HEK293 (cell line): ENCODE data around the gene SYNGR1.

Experiments
- CTCF ChIA-PET: fragments of 350-600 bp; formaldehyde crosslinking; extraction: SDS; loops from one replicate; lab custom pipeline; 2021; ENCODE audit warnings: antibody characterized with exemption; lab: Yijun Ruan, JAX
- POLR2A ChIA-PET: fragments of 300-600 bp; formaldehyde crosslinking; extraction: SDS; loops from one replicate; lab custom pipeline; 2020; ENCODE audit warnings: antibody characterized with exemption, inconsistent platforms; lab: Yijun Ruan, JAX
- H3K27ac ChIP-seq: fragments of 200-500 bp; sonication (Bioruptor generic); 2 replicates; pipeline ENCODE4 v1.5.1; 2014; ENCODE audit warnings: low read depth, low read length, control low read depth, inconsistent platforms; ENCODE audit errors: extremely low read depth
- H3K36me3 ChIP-seq, 2 experiments: fragments of 200-500 bp in 1 of 2; sonication (Bioruptor generic) in 1 of 2; 1 replicate in 1 of 2; 2 replicates in 1 of 2; pipeline ENCODE4 v1.5.1; 2014 to 2017; ENCODE audit warnings: inconsistent platforms in 2 of 2, low read length in 2 of 2; ENCODE audit not compliant: control insufficient read depth in 2 of 2, insufficient read depth in 1 of 2
- H3K4me1 ChIP-seq: fragments of 200-500 bp; sonication (Bioruptor generic); 2 replicates; pipeline ENCODE4 v1.5.1; 2014; ENCODE audit warnings: mild to moderate bottlenecking, low read length, inconsistent platforms; ENCODE audit not compliant: control insufficient read depth, insufficient read depth
- H3K4me3 ChIP-seq: 2 replicates; pipeline ENCODE4 v1.5.1; 2011; ENCODE audit warnings: low read depth, mild to moderate bottlenecking, control low read depth, low read length, moderate library complexity
- H3K9me3 ChIP-seq: fragments of 200-500 bp; sonication (Bioruptor generic); 2 replicates; pipeline ENCODE4 v1.5.1; 2014; ENCODE audit warnings: low read depth, low read length, inconsistent platforms; ENCODE audit not compliant: control insufficient read depth, insufficient read depth
- BCL6B ChIP-seq: fragments of 450-650 bp; formaldehyde crosslinking; IDR thresholded peaks from 2 replicates; pipeline ENCODE4 v1.5.1; 2017; ENCODE audit warnings: missing biosample characterization, missing genetic modification characterization
- ELK4 ChIP-seq: IDR thresholded peaks from 2 replicates; pipeline ENCODE4 v1.6.1; 2011; ENCODE audit warnings: mild to moderate bottlenecking, low read depth, low read length, borderline replicate concordance
- GLIS1 ChIP-seq: fragments of 450-650 bp; formaldehyde crosslinking; IDR thresholded peaks from 2 replicates; pipeline ENCODE4 v1.5.1; 2016; ENCODE audit warnings: missing biosample characterization, missing genetic modification characterization
- HOXA7 ChIP-seq: sonication (generic); formaldehyde crosslinking; IDR thresholded peaks from 2 replicates; pipeline ENCODE4 v1.8.1; 2022; ENCODE audit warnings: missing genetic modification reagents, borderline replicate concordance
- KLF8 ChIP-seq: fragments of 450-650 bp; formaldehyde crosslinking; IDR thresholded peaks from 2 replicates; pipeline ENCODE4 v1.5.1; 2016; ENCODE audit warnings: missing biosample characterization, missing genetic modification characterization
- MZF1 ChIP-seq: fragments of 450-650 bp; formaldehyde crosslinking; IDR thresholded peaks from 2 replicates; pipeline ENCODE4 v1.5.1; 2017; ENCODE audit warnings: missing biosample characterization, missing genetic modification characterization, borderline replicate concordance
- SALL2 ChIP-seq: fragments of 450-650 bp; formaldehyde crosslinking; IDR thresholded peaks from 2 replicates; pipeline ENCODE4 v1.5.0; 2017; ENCODE audit warnings: missing biosample characterization, mild to moderate bottlenecking, missing genetic modification characterization, borderline replicate concordance
- SCRT1 ChIP-seq: fragments of 450-650 bp; formaldehyde crosslinking; IDR thresholded peaks from 2 replicates; pipeline ENCODE4 v1.5.1; 2016; ENCODE audit warnings: missing biosample characterization, missing genetic modification characterization, borderline replicate concordance
- SETDB1 ChIP-seq: IDR thresholded peaks from one replicate; pipeline ENCODE4 v1.6.1; 2017; ENCODE audit warnings: mild to moderate bottlenecking, low read length, moderate library complexity, mixed read lengths; ENCODE audit not compliant: insufficient read length
- SP2 ChIP-seq: fragments of 450-650 bp; formaldehyde crosslinking; IDR thresholded peaks from 2 replicates; pipeline ENCODE4 v1.5.1; 2016; ENCODE audit warnings: missing biosample characterization, missing genetic modification characterization
- TCF7L2 ChIP-seq: IDR thresholded peaks from 2 replicates; pipeline ENCODE4 v1.6.1; 2011; ENCODE audit warnings: low read depth, mild to moderate bottlenecking, inconsistent platforms, low read length, moderate library complexity, borderline replicate concordance
- ZBTB7A ChIP-seq: fragments of 450-650 bp; formaldehyde crosslinking; IDR thresholded peaks from 2 replicates; pipeline ENCODE4 v1.5.1; 2016; ENCODE audit warnings: low read depth, missing biosample characterization, missing genetic modification characterization
- ZFP41 ChIP-seq: fragments of 450-650 bp; formaldehyde crosslinking; IDR thresholded peaks from 2 replicates; pipeline ENCODE4 v1.5.1; 2016; ENCODE audit warnings: missing biosample characterization, missing genetic modification characterization, borderline replicate concordance
- ZNF169 ChIP-seq: fragments of 450-650 bp; formaldehyde crosslinking; IDR thresholded peaks from 2 replicates; pipeline ENCODE4 v1.5.1; 2016; ENCODE audit warnings: missing biosample characterization, missing genetic modification characterization
- ZNF175 ChIP-seq: fragments of 450-650 bp; formaldehyde crosslinking; IDR thresholded peaks from 2 replicates; pipeline ENCODE4 v1.5.1; 2016; ENCODE audit warnings: missing biosample characterization, missing genetic modification characterization
- ZNF23 ChIP-seq: fragments of 450-650 bp; formaldehyde crosslinking; IDR thresholded peaks from 2 replicates; pipeline ENCODE4 v1.5.1; 2016; ENCODE audit warnings: missing biosample characterization, missing genetic modification characterization, borderline replicate concordance
- ZNF280C ChIP-seq: fragments of 450-650 bp; formaldehyde crosslinking; IDR thresholded peaks from 2 replicates; pipeline ENCODE4 v1.5.1; 2016; ENCODE audit warnings: missing biosample characterization, missing genetic modification characterization
- ZNF404 ChIP-seq: fragments of 450-650 bp; formaldehyde crosslinking; IDR thresholded peaks from 2 replicates; pipeline ENCODE4 v1.5.1; 2017; ENCODE audit warnings: missing biosample characterization, missing genetic modification characterization
- ZNF416 ChIP-seq: fragments of 450-650 bp; formaldehyde crosslinking; IDR thresholded peaks from 2 replicates; pipeline ENCODE4 v1.5.1; 2016; ENCODE audit warnings: missing biosample characterization, missing genetic modification characterization
- ZNF530 ChIP-seq: fragments of 450-650 bp; formaldehyde crosslinking; IDR thresholded peaks from 2 replicates; pipeline ENCODE4 v1.5.1; 2016; ENCODE audit warnings: low read depth, missing biosample characterization, missing genetic modification characterization
- ZNF560 ChIP-seq: fragments of 450-650 bp; formaldehyde crosslinking; IDR thresholded peaks from 2 replicates; pipeline ENCODE4 v1.5.1; 2017; ENCODE audit warnings: missing biosample characterization, missing genetic modification characterization, borderline replicate concordance
- ZNF580 ChIP-seq: fragments of 450-650 bp; formaldehyde crosslinking; IDR thresholded peaks from 2 replicates; pipeline ENCODE4 v1.5.1; 2016; ENCODE audit warnings: missing biosample characterization, missing genetic modification characterization
- ZNF621 ChIP-seq: fragments of 450-650 bp; formaldehyde crosslinking; IDR thresholded peaks from 2 replicates; pipeline ENCODE4 v1.5.1; 2017; ENCODE audit warnings: missing biosample characterization, missing genetic modification characterization
- ZNF707 ChIP-seq: fragments of 450-650 bp; formaldehyde crosslinking; IDR thresholded peaks from 2 replicates; pipeline ENCODE4 v1.5.1; 2016; ENCODE audit warnings: missing biosample characterization, missing genetic modification characterization
- ZNF76 ChIP-seq: fragments of 450-650 bp; formaldehyde crosslinking; IDR thresholded peaks from 2 replicates; pipeline ENCODE4; 2016; ENCODE audit warnings: low read depth, missing biosample characterization, missing genetic modification characterization, borderline replicate concordance
- ZSCAN18 ChIP-seq: fragments of 450-650 bp; formaldehyde crosslinking; IDR thresholded peaks from 2 replicates; pipeline ENCODE4 v1.5.1; 2016; ENCODE audit warnings: missing biosample characterization, missing genetic modification characterization

The SYNGR1 gene

GRCh38 chr22:39369586-39369985 is 19.8 kb downstream of the SYNGR1 start:
- H3K27ac ChIP-seq = no peak overlapping the region
- H3K9me3 ChIP-seq = no peaks in the 10 kb centered on the region
- CTCF ChIA-PET = interaction anchor here (0.7 to 1.3 kb wide), 2 partner anchors 11 to 28 kb away, joined by 5 read pairs; no protein-coding TSS in a partner anchor
- peaks cover 0 to 5% of the 10 kb centered on the region in 2 experiments; a peak in 2 of 3 replicates for H3K36me3 ChIP-seq
- POLR2A ChIA-PET = no interaction called here
- no peak overlapping the region for H3K4me3 ChIP-seq
- TF ChIP-seq ZNF280C (tag by site-specific recombination) (no peak), ZNF23 (tag by site-specific recombination) (no peak), ZSCAN18 (tag by site-specific recombination) (no peak), ZNF530 (tag by site-specific recombination) (no peak), SP2 (tag by site-specific recombination) (no peak), ZNF169 (tag by site-specific recombination) (no peak), ZNF76 (tag by site-specific recombination) (no peak), ZNF404 (no peak), ZNF560 (tag by site-specific recombination) (no peak), KLF8 (tag by site-specific recombination) (no peak), ZNF580 (tag by site-specific recombination) (no peak), ELK4 (no peak), ZFP41 (tag by site-specific recombination) (no peak), SALL2 (tag by site-specific recombination) (no peak), MZF1 (tag by site-specific recombination) (no peak), GLIS1 (tag by site-specific recombination) (no peak), ZNF175 (tag by site-specific recombination) (no peak), ZBTB7A (tag by site-specific recombination) (no peak)
- H3K4me1 ChIP-seq = no peaks in the 10 kb centered on the region

GRCh38 chr22:39371732-39372131 is 21.9 kb downstream of the SYNGR1 start:
- Histone ChIP-seq H3K27ac (no peak overlapping the region), H3K36me3 (peaks cover 0 to 22% of the 10 kb centered on the region in 2 experiments; a peak in 2 of 3 replicates), H3K4me3 (no peak overlapping the region), H3K9me3 (no peaks in the 10 kb centered on the region), H3K4me1 (no peaks in the 10 kb centered on the region)
- no peak for TF ChIP-seq TCF7L2
- peak; percentile 28 for TF ChIP-seq SETDB1
- TF ChIP-seq ZNF416 = no peak
- TF ChIP-seq HOXA7 = no peak
- TF ChIP-seq BCL6B (tag by site-specific recombination) = no peak
- no peak for TF ChIP-seq ZNF621 (tag by site-specific recombination)
- TF ChIP-seq ZNF707 (tag by site-specific recombination) = no peak
- no peak for TF ChIP-seq SCRT1 (tag by site-specific recombination)
- POLR2A ChIA-PET = interaction anchor here (0.6 to 1.6 kb wide), 2 partner anchors 28 to 508 kb away, joined by 3 to 6 read pairs; partner anchors contain the start of gene TAB1
- CTCF ChIA-PET = interaction anchor here (1.0 kb wide), 1 partner anchor 28 kb away, joined by 4 read pairs; no protein-coding TSS in a partner anchor
